ENCODE measurements around the gene ZNF296. TPM values are rescaled to one million over a fixed set of nuclear protein-coding genes. Genes with fewer than 3 reads are reported as not detected.
A peak's percentile ranks its signal among the peaks of the same experiment; 100 is the strongest.

Gene ZNF296
- total RNA-seq, 5 donors from 2014 or later (not counting 1 experiment from before 2014, with no cell fraction given): 1.4 to 4.3 (median 3.5) TPM

DNA sequence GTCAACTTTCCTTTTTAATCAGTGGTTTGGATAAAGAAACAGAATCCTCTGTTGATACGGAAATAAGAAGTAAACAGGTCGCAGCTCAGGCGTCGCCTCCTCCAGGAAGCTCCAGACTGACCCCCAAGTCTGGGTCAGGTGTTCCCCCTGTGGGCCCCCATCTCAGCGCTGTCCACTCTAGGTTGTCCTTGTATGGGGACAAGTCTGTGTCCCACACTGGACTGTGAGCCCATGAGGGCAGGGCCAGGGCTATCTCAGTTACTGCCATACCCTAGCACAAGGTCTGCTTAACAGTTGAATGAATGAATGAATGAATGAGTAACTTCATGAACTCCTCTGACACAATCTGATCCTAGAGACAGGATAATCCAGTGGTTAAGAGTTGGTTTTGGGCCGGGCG, 29.9 kb downstream of the ZNF296 start:
- Mint-ChIP-seq H3K9me3 (no peaks in the 10 kb centered on the region), H3K36me3 (peaks cover 21% of the 10 kb centered on the region), H3K4me1 (peaks cover 50 to 56% (median 51%) of the 10 kb centered on the region in 3 donors), H3K4me3 (no peak overlapping the region), H3K27me3 (no peaks in the 10 kb centered on the region), H3K27ac (peak overlapping the region in 1 of 2 donors; percentile 28)
- DNase-seq (no peak), ATAC-seq (replicated peaks in 1 of 4) (no peak)
- ChIA-PET POLR2A (no interaction called here), CTCF (no interaction called here)
- Histone ChIP-seq H3K27me3 (replicated peaks in 1 of 2; ENCODE audit: control insufficient read depth in 2 of 2, extremely low read depth in 1 of 2, insufficient read depth in 2 of 2, low read length in 1 of 2) (no peaks in the 10 kb centered on the region), H3K4me1 (ENCODE audit: control insufficient read depth in 1 of 2, extremely low read depth in 1 of 2, insufficient read depth in 2 of 2, low read length in 2 of 2) (peaks cover 2 to 34% of the 10 kb centered on the region in 2 experiments), H3K27ac (ENCODE audit: low read length) (no peak overlapping the region), H3K36me3 (ENCODE audit: control insufficient read depth in 2 of 2, extremely low read depth in 1 of 2, insufficient read depth in 1 of 2, low read length in 1 of 2) (peaks cover 8 to 52% of the 10 kb centered on the region in 2 donors), H3K9me3 (no peaks in the 10 kb centered on the region), H3K4me3 (ENCODE audit: control insufficient read depth in 1 of 2, extremely low read depth in 1 of 2, low read length in 1 of 2) (no peak overlapping the region)
- 86% methylated on average over 2 of the region's 7 CpGs for WGBS (ENCODE audit: insufficient coverage)

DNA sequence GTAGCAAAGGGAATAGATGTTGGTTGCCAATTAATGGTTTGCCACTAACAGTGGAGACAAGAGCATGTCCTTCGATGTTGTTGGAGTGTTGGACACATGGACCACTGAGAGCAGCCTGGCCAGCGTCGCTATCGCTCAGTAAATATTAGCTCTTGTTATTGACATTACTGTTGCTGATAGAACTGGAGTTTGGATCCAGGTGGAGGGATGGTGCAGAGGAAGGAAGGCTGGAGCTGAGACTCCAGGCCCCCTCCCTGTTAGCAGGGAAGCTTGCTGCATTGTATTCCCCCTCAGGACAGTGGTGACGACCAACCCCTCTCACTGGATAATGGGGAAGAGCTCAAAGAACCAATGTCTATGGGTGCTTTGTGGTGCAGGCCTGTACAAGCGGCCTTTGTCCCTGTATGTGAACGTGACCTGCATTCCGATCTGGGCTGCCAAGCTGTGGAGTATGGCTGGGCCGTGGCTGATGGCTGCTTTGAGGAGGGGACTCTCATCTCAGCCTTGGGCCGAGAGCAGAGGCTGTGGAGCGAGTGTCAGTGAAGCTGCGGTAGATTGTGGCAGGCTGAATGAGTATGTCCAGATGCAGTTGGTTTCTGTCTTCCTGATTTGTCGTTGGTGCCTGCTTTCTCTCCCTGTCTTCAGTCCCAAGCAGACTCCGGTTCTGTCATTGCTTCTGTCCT, 30.5 kb downstream of the ZNF296 start:
- Histone ChIP-seq H3K4me3 (ENCODE audit: control insufficient read depth in 1 of 2, extremely low read depth in 1 of 2, low read length in 1 of 2) (no peak overlapping the region), H3K36me3 (ENCODE audit: control insufficient read depth in 2 of 2, extremely low read depth in 1 of 2, insufficient read depth in 1 of 2, low read length in 1 of 2) (peaks cover 8 to 57% of the 10 kb centered on the region in 2 donors), H3K4me1 (ENCODE audit: control insufficient read depth in 1 of 2, extremely low read depth in 1 of 2, insufficient read depth in 2 of 2, low read length in 2 of 2) (peaks cover 2 to 39% of the 10 kb centered on the region in 2 experiments), H3K27me3 (replicated peaks in 1 of 2; ENCODE audit: control insufficient read depth in 2 of 2, extremely low read depth in 1 of 2, insufficient read depth in 2 of 2, low read length in 1 of 2) (no peaks in the 10 kb centered on the region), H3K27ac (ENCODE audit: low read length) (no peak overlapping the region), H3K9me3 (no peaks in the 10 kb centered on the region)
- Mint-ChIP-seq H3K27me3 (no peaks in the 10 kb centered on the region), H3K27ac (no peak overlapping the region), H3K36me3 (peaks cover 24% of the 10 kb centered on the region), H3K4me3 (no peak overlapping the region), H3K4me1 (peaks cover 53 to 61% (median 53%) of the 10 kb centered on the region in 3 donors), H3K9me3 (no peaks in the 10 kb centered on the region)
- no peak for ATAC-seq (replicated peaks in 1 of 4)
- 96% methylated on average over 12 of the region's 14 CpGs for WGBS (ENCODE audit: insufficient coverage)
- POLR2A ChIA-PET: no interaction called here
- no peak for DNase-seq
- CTCF ChIA-PET: no interaction called here

DNA sequence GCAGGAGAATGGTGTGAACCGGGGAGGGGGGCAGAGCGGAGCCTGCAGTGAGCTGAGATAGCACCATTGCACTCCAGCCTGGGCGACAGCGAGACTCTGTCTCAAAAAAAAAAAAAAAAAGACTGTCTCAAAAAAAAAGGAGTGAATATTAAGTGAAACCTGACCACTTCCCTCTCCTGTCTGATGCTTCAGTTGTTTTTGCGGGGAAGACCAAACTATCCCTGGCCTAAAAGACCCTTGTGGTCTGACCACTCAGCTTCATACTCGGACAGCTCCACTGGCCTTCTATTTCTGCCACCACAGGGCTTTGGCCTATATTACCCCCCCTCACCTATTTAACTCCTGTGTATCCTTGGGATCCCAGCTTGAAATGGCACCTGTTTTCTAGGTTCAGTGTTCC, 35.2 kb downstream of the ZNF296 start:
- DNase-seq (no peak), ATAC-seq (replicated peaks in 1 of 4) (no peak)
- no peaks in the 10 kb centered on the region for H3K9me3 ChIP-seq
- H3K4me3 Mint-ChIP-seq: peak overlapping the region; percentile 37 to 100 (median 96)
- peaks cover 44 to 48% (median 46%) of the 10 kb centered on the region in 3 donors for H3K4me1 Mint-ChIP-seq
- peaks cover 8 to 58% of the 10 kb centered on the region in 2 donors for H3K36me3 ChIP-seq (ENCODE audit: control insufficient read depth in 2 of 2, extremely low read depth in 1 of 2, insufficient read depth in 1 of 2, low read length in 1 of 2)
- no peak overlapping the region for H3K4me3 ChIP-seq (ENCODE audit: control insufficient read depth in 1 of 2, extremely low read depth in 1 of 2, low read length in 1 of 2)
- no peaks in the 10 kb centered on the region for H3K9me3 Mint-ChIP-seq
- H3K27ac ChIP-seq (ENCODE audit: low read length): no peak overlapping the region
- no peaks in the 10 kb centered on the region for H3K27me3 Mint-ChIP-seq
- H3K36me3 Mint-ChIP-seq: peaks cover 25% of the 10 kb centered on the region
- POLR2A ChIA-PET: no interaction called here
- H3K4me1 ChIP-seq (ENCODE audit: control insufficient read depth in 1 of 2, extremely low read depth in 1 of 2, insufficient read depth in 2 of 2, low read length in 2 of 2): peaks cover 8 to 53% of the 10 kb centered on the region in 2 experiments
- 90% methylated on average over 2 of the region's 6 CpGs for WGBS (ENCODE audit: insufficient coverage)
- no peaks in the 10 kb centered on the region for H3K27me3 ChIP-seq (replicated peaks in 1 of 2; ENCODE audit: control insufficient read depth in 2 of 2, extremely low read depth in 1 of 2, insufficient read depth in 2 of 2, low read length in 1 of 2)
- peak overlapping the region in 1 of 2 donors; percentile 55 for H3K27ac Mint-ChIP-seq
- CTCF ChIA-PET: interaction anchor here in 1 of 2 donors (1.1 kb wide), 1 partner anchor 19 kb away, joined by 3 read pairs; no protein-coding TSS in a partner anchor

DNA sequence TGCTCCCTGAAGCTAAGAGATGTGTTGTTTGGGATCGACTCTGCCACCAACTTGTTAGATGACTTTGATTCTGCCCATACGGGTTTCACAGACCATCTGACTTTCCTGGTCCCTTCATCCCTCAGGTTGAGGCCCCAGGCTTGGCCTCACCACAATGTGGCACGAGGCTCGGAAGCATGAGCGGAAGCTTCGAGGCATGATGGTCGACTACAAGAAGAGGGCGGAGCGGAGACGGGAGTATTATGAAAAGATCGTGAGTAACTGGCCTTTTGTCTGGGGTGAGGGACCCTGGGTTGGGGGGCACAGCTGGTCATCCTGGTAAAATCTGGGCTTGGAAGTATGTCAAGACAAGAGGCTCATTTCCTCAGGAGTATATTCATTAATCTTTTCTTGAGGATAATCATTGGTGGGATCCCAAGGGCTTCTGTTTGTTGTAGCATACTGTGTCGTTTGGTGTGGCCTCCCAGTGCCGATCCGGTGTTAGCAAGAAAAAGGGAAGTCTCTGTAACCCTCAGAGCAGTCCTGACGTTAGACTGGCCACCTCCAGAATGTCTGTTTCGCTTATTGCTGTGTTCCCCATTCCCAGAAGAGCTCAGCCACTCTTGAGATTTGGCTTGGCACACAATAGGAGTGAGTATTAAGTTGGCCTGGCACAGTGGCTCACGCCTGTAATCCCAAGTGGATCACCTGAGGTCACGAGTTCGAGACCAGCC, 36.1 kb downstream of the ZNF296 start:
- Histone ChIP-seq H3K4me1 (ENCODE audit: control insufficient read depth in 1 of 2, extremely low read depth in 1 of 2, insufficient read depth in 2 of 2, low read length in 2 of 2) (peaks cover 8 to 47% of the 10 kb centered on the region in 2 experiments), H3K9me3 (no peaks in the 10 kb centered on the region), H3K4me3 (ENCODE audit: control insufficient read depth in 1 of 2, extremely low read depth in 1 of 2, low read length in 1 of 2) (peak overlapping the region; percentile 97 to 98), H3K36me3 (ENCODE audit: control insufficient read depth in 2 of 2, extremely low read depth in 1 of 2, insufficient read depth in 1 of 2, low read length in 1 of 2) (peaks cover 8 to 56% of the 10 kb centered on the region in 2 donors), H3K27ac (ENCODE audit: low read length) (peak overlapping the region; percentile 97), H3K27me3 (replicated peaks in 1 of 2; ENCODE audit: control insufficient read depth in 2 of 2, extremely low read depth in 1 of 2, insufficient read depth in 2 of 2, low read length in 1 of 2) (no peaks in the 10 kb centered on the region)
- peaks cover 36 to 38% (median 37%) of the 10 kb centered on the region in 3 donors for H3K4me1 Mint-ChIP-seq
- peaks cover 23% of the 10 kb centered on the region for H3K36me3 Mint-ChIP-seq
- no peaks in the 10 kb centered on the region for H3K9me3 Mint-ChIP-seq
- H3K27ac Mint-ChIP-seq: peak overlapping the region; percentile 61 to 87
- peak overlapping the region; percentile 94 to 100 (median 96) for H3K4me3 Mint-ChIP-seq
- DNase-seq (no peak), ATAC-seq (replicated peaks in 1 of 4) (no peak)
- WGBS (ENCODE audit: insufficient coverage): 83% methylated on average over 16 of the region's 19 CpGs
- no peaks in the 10 kb centered on the region for H3K27me3 Mint-ChIP-seq
- POLR2A ChIA-PET: interaction anchor here (0.6 to 1.2 kb wide), 2 partner anchors 11 to 20 kb away, joined by 3 read pairs; no protein-coding TSS in a partner anchor
- CTCF ChIA-PET: interaction anchor here in 1 of 2 donors (1.1 to 2.1 kb wide), 4 partner anchors 19 to 138 kb away, joined by 4 to 9 read pairs (median 4); partner anchors contain the start of genes BLOC1S3, RELB and TRAPPC6A

DNA sequence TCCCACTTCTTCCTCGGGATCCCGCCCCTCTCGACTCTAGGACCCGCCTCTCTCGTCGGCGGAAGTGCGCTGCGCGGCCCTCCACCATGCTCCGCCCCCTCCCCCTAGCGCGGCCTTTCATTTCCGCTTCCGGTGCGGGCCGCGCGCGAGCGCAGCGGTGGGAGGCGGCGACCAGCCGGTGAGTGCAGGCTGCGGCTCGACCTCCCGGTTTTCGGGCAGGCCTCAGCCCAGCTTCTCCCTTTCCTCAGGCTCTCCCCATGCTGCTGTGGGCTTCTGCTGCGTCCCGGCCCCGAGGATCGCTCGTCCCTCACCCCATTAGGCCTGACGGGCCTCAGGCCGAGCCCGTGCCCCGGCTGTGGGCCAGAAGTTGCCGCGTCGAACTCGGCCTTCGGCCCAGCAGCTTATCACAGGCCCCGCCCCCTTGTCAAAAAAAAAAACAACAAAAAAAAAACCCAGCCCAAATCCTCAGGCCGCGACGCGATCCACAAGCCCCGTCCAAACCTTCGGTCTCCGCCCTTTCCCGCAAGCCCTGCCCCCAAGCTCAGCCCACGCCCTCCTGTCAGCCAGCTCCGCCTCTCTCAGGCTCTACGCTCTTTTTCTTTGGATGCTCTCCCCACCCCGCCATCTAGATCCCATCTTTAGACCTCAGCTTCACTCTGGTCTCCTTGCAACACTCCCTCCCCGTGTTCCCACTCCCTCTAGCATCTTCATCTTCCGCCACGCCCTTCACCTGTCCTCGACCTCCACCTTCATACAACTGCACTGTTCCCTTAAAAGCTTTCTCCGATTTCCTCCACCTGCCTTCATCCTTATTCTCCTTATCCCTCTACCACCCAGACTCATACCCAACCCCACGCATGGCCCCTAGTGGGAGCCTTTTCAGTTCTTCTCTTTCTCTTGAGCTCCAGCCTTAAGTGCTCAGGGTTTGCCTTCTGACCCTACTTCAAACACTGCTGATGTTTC, 37.1 kb downstream of the ZNF296 start, which contains the start of gene CLASRP:
TSS of gene CLASRP (plus strand) at position 115 of the 963 bp plus-strand sequence. CDS start 1,168 bp downstream, outside the sequence.
- Mint-ChIP-seq H3K27ac (peak within 1 kb of the TSS; percentile 87 to 94), H3K4me1 (peaks cover 32 to 33% (median 33%) of the 10 kb centered on the region in 3 donors), H3K4me3 (peak within 1 kb of the TSS; percentile 94 to 100 (median 96)), H3K36me3 (peaks cover 29% of the 10 kb centered on the region), H3K9me3 (no peaks in the 10 kb centered on the region), H3K27me3 (no peaks in the 10 kb centered on the region)
- Histone ChIP-seq H3K27me3 (replicated peaks in 1 of 2; ENCODE audit: control insufficient read depth in 2 of 2, extremely low read depth in 1 of 2, insufficient read depth in 2 of 2, low read length in 1 of 2) (no peaks in the 10 kb centered on the region), H3K9me3 (no peaks in the 10 kb centered on the region), H3K4me1 (ENCODE audit: control insufficient read depth in 1 of 2, extremely low read depth in 1 of 2, insufficient read depth in 2 of 2, low read length in 2 of 2) (peaks cover 8 to 41% of the 10 kb centered on the region in 2 experiments), H3K27ac (ENCODE audit: low read length) (peak within 1 kb of the TSS; percentile 97), H3K36me3 (ENCODE audit: control insufficient read depth in 2 of 2, extremely low read depth in 1 of 2, insufficient read depth in 1 of 2, low read length in 1 of 2) (peaks cover 8 to 54% of the 10 kb centered on the region in 2 donors), H3K4me3 (ENCODE audit: control insufficient read depth in 1 of 2, extremely low read depth in 1 of 2, low read length in 1 of 2) (peak within 1 kb of the TSS; percentile 97 to 98)
- DNase-seq (peak; percentile 65 to 93 (median 83)), ATAC-seq (replicated peaks in 1 of 4) (peak; percentile 94 to 98 (median 97))
- 3% methylated on average over 62 of the region's 62 CpGs for WGBS (ENCODE audit: insufficient coverage)
- ChIA-PET POLR2A (interaction anchor here (0.6 to 1.7 kb wide), 8 partner anchors 10 to 149 kb away, joined by 3 to 8 read pairs (median 3); partner anchors contain the start of genes BLOC1S3 (in 1 of the 2) and RELB (in 1 of the 2)), CTCF (interaction anchor here (0.6 to 2.1 kb wide), 8 partner anchors 20 to 149 kb away, joined by 3 to 9 read pairs (median 4); partner anchors contain the start of genes BLOC1S3 (in 1 of the 2), RELB (in 1 of the 2) and TRAPPC6A (in 1 of the 2))
